Choroid plexus epithelial cell (primary cell): ENCODE data around the gene HAL.

Experiments used
- DNase-seq: peaks from one replicate; pipeline ENCODE4 v3.0.0-alpha.2; 2010; ENCODE audit warnings: low read depth
- H3K4me3 ChIP-seq: 2 replicates; pipeline ENCODE4 v1.5.1; 2011; ENCODE audit warnings: low read depth, mild to moderate bottlenecking, control low read depth, low read length, moderate library complexity
- CTCF ChIP-seq: conservative IDR thresholded peaks from 2 replicates; pipeline ENCODE4 v1.5.1; 2011; ENCODE audit warnings: low read depth, mild to moderate bottlenecking, control low read depth, inconsistent platforms, low read length, moderate library complexity

HAL gene

DNA sequence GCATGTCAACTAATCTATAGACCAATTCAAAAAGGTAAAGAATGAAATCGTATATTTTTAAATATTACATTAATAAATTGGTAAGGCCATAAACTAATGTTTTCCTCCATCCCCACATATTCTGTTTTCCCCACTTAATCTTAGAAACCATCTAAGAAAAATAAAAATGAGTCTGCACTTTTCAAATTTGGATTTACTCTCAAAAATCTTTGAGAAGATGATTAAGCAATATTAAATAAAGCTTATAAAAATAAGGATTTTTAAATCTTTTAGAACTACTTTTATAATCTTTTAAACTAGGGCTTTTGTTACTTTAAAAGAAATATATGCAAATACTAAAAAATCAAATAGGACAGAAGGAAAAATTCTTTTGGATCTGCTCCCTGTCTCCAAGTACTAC lies 10.6 kb upstream of the HAL start:
- no peak for DNase-seq
- no peak for TF ChIP-seq CTCF
- H3K4me3 ChIP-seq: no peak overlapping the region

GRCh38 chr12:96000858-96001257 lies 4.7 kb upstream of the HAL start:
- DNase-seq: no peak
- H3K4me3 ChIP-seq: no peak overlapping the region
- TF ChIP-seq CTCF: no peak

DNA sequence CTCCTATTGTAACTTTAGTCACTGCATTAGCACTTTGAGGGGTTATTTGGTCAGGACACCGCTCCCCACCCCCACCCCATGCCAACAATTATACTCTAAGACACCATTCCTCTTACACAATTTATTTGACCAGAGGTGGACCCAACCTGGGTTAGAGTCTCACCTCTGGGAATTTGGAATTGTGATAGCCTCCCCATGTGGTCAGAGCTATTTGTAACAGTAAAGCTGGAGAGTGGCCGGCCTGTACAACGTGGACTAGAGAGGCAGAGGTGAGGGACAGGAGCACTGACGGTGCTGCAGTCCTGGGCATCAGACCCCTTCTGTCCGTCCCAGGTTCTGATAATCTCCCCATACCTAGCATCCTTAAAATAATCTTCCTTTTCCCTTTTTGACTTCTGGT lies 3.3 kb upstream of the HAL start:
- DNase-seq: no peak
- no peak for TF ChIP-seq CTCF

GRCh38 chr12:95998611-95999286 lies 2.6 kb upstream of the HAL start:
- peak; percentile 81 for DNase-seq
- H3K4me3 ChIP-seq: no peak overlapping the region
- peak; percentile 80 for TF ChIP-seq CTCF

More for the DNA sequence above, 3.3 kb upstream of the HAL start:
- no peak overlapping the region for H3K4me3 ChIP-seq

DNA sequence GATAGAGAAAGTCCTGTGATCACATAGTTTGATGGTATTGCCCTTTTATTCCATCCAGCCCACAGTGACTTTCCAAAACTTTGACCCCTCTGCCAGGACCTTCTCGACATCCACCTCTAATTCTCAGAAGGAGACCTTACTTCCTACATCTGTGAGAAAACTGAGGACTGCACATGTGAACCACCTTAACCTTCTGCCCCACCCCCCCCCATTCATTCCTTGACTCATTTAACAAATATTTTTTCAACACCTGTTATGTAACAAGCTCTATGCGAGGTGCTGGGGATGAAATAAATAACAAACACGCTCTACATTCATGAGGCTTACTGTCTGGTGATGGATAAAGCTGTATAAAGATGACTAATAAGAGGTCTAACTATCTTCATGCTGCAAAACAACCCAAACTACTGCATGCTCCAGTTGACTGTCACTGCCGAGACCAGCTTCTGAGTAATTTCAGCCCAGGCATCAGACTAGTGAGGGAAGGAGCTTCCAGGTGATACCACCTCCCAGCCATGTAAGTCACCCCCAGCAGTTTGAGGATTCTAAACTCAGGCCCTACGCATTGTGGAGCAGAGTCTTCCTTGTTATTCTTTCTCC lies 1.9 kb upstream of the HAL start:
- no peak overlapping the region for H3K4me3 ChIP-seq
- DNase-seq: no peak
- no peak for TF ChIP-seq CTCF

DNA sequence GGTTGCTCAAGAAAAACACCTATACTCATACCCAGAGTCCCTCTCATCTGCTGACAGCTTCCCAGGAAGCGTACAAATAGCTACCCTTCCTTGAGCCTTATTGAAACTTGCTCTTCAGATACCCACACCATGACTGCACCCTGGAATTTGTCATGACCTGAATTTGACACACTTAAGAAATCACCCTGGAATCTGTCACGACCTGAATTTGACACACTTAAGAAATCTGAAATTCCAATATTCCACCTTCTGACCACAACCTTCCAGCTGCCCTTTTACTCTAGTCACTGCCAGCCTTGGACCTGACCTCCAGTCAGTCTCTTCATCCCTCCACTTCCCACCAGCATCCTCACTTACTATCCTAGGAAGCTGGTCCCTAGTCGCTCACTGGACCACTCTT lies 1.1 kb upstream of the HAL start:
- DNase-seq: no peak
- TF ChIP-seq CTCF: no peak
- H3K4me3 ChIP-seq: no peak overlapping the region
